HL-60/S4 (cell line): ENCODE measurements around the gene PRRC2B.
"Not testable (repeated sequence)": the region's sequence is repeated elsewhere in the genome, so short reads cannot be mapped to it uniquely, and the experiment has no call there.

ENCODE experiments used
- in situ Hi-C: fragments of 300-500 bp; cut with MboI; formaldehyde crosslinking; loops from 2 replicates; pipeline ENCODE4 v1.14.3; 2022; ENCODE audit warnings: low sequenced_read_pairs

Gene PRRC2B

DNA sequence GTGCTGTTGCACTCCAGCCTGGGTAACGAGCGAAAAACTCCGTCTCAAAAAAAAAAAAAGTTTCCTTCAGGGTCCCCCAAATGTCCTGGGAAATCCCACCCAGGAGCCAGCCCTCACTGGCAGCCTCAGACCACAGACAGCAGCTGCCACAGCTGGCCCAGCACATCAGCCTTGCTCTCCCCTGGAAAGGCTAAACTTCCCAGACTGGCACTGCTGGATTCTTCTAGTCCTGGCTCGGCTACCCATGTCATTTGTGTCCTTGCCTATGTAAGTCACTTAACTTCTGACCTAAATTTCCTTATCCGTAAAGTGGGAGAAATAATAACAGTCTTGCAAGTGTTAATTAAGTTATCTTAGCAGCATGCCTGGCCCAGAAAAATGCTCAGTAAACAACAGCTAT is 8.6 kb upstream of the PRRC2B start:
- in situ Hi-C loops, result no loop called here

DNA sequence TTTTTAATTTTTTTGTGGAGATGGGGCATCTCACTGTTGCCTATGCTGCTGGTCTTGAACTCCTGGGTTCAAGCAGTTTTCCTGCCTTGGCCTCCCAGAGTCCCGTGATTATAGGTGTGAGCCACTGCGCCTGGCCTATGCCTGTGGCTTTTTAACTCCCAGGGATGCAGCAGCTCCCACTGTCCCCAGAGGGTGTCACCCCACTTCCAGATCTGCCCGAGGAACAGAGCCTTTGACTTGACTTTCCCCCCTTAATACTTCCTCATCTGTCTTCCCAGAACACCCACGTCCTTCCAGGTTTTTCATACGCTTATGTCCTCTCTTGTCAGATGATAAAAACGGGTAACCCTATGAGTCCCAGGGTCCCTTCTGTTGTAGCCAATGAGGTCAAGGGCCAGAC is 7.6 kb upstream of the PRRC2B start:
- in situ Hi-C loops, result no loop called here

DNA sequence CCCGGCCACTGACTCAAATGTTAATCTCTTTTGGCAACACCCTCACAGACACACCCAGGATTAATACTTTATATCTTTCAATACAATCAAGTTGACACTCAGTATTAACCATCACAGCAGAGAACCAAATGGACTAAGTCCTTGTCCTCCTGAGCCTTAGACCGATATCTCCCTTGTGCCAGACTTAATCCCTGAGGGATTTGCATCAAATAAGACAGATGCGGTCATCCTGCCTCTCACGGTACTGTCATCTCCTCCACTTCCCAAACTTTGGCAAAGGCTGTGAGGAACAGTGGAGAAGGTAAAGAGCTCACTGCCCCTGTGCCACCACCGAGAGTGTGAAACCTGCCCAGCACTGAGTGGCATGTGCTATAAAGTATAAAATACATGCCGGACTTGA is 6.5 kb upstream of the PRRC2B start:
- in situ Hi-C loops, result no loop called here

DNA sequence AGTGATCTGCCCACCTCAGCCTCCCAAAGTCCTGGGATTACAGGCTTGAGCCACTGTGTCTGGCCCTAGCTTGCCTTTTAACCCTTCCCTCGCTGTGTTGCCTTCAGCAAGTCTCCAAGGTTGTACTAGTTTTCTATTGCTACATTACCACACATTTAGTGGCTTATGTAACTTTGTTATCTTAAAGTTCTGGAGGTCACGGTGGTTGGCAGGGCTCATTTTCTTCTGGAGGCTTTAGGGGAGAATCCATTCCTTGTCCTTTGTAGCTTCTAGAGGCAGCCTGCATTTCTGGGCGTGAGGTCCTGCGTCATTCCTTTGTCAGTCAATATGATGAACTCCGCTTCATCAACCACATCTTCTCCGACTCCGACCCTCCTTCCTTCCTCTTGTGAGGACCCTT is 2.9 kb upstream of the PRRC2B start:
- in situ Hi-C loops, result no loop called here

DNA sequence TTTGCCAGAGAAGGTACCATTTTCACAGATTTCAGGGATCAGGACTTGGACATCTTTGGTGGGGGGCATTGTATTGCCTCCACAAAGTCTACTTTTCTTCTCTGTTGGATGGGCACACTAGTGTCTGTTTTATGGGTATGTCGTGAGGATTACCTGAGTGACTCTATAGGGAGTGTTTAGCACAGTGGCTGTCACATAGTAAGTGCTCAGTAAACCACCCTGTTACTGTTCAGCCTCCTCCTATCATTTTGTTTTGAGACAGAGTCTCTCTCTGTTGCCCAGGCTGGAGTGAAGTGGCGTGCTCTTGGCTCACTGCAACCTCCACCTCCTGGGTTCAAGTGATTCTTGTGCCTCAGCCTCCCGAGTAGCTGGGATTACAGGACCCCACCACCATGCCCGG is 2.4 kb upstream of the PRRC2B start:
- in situ Hi-C loops, result no loop called here

DNA sequence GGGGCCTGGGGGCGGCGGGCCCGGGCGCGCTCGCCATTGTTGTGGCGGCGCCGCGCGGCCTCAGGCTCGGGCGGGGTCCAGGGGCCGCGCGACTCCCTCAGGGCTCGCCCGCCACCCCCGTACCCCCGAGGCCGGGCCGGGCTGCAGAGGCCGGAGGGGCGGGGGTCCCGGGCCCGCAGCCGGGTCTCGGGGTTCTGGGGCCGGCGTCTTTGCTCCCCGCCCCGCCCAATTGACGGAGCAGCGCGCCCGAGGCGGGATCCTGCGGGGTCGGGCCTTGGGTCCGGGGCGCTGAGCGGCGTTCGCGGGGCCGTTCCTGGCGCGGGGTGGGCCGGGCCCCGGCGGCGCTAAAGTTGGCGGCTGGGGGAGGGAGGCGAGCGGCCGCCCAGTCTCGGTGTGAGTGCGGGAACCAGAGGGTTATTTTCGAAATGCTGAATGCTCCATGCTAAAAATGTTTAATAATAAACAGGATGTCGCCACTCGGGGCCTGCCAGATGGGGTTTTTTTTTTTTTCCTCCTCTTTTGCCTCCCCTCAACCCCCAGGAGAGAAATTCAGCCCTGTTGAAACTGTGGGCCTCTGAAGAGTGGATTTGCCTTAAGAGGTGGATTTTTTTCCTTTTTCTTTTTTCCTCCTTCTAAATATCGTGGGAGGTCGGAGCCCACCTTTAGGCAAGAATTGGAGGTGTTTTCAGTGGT is 724 bp downstream of the PRRC2B start:
- in situ Hi-C loops, result no loop called here

DNA sequence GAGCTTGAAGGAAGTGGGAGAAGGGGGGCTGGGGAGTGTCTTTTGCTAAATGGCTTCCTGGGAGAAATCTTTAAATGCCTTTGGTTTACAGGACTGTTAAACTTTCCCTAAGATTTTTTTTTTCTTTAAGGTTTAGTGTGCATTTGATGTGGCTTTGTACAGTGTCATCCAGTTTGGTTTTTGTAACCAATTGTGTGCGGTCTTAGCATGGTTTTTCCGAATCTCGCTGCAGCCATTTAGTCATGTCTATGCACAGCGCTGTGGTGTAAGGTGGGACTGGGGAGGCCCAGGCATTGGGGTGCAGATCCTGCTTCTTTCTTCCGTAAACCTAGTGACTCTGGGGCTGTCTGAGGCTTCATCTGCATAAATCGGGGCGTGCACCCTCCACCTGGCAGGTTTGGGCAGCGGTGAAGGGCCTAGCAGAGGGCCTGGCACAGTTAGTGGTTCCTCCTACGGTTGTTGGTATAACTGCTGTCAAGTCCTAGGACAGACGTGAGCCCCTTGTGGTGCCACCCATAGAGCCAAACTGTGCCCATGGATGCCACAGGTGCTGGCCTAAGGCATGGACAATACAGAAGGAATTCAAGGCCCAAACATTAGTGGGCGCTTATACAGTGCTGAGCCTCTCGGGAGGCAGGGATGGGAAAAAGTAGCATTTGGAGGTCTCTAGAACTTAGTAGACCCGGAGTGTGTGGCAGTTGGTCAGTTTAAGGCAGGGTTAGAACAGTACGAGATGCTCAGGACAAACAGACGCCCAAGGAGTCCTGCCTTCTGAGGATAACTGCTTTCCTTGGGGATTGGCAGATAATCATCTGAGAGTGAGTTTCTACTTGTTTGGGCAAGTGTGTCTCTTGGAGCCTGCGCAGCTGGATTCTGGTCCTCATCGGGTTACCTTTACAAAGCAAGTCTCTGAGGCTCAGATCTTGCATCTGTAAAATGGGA is 1.5 kb downstream of the PRRC2B start:
- in situ Hi-C loops, result no loop called here

DNA sequence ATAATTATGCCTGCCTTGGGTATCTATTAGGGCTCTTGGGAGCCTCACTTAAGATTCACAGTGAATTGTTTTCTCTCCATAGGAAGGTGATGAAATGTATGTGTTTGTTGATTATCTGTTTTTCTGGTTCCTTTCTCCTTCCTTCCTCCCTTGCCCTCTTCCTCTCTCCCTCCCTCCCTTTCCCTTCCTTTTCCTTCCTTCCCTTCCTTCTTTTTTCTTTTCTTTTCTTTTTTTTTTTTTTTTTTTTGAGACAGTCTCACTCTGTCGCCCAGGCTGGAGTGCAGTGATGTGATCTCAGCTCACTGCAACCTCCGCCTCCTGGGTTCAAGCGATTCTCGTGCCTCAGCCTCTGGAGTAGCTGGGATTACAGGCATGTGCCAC is 2.2 kb downstream of the PRRC2B start:
- in situ Hi-C loops, result not testable (repeated sequence)

DNA sequence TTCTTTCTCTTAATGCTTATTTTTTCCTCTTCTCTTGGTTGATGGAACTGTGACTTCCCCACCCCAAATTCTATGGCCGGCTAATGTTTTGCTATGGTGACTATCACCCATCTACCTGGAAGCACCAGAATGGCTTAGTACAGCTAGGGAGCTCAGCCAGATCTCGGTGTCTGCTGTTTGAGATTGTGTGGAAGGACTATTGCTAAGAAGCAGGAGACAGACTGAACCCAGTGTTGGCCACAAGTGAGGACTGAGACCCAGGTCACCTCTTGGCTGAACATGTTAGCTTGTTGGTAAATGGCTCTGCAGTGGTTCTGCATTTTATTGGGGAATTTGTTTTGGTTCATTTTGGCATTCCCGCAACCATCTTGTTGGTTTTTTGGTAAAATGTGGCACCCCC is 2.7 kb downstream of the PRRC2B start:
- in situ Hi-C loops, result no loop called here

DNA sequence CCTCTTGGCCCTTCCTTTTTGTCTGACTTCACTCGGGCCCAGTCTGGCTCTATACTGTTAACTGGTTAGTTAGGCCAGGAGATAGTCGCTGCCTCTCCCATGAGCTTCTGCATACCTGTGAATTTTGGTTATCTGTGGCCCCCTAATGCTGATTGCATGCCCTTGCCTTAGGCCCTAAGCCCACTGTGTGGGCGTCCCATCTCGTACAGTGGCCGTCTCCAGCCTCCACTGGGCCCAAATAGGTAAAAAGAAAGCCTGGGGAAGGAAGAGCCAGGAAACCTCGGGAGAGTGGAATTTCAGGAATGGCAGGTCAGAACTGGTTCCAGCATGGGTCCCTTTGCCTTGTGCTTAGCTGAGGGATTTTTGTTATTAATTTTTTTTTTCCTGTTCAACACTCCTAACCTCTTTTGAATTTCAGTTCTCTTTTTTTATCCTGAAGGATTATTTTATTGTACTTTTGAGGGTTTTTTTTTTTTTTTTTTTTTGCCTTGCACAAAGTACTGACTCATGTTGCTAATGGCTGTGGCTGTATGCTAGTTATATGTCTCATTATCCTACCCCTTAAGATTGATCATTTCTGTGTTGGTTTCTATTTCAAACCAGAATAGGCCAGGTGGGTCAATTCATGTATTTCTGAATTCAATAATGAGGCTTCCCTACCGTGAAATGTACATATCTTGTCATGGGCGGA is 3.4 kb downstream of the PRRC2B start:
- in situ Hi-C loops, result no loop called here

DNA sequence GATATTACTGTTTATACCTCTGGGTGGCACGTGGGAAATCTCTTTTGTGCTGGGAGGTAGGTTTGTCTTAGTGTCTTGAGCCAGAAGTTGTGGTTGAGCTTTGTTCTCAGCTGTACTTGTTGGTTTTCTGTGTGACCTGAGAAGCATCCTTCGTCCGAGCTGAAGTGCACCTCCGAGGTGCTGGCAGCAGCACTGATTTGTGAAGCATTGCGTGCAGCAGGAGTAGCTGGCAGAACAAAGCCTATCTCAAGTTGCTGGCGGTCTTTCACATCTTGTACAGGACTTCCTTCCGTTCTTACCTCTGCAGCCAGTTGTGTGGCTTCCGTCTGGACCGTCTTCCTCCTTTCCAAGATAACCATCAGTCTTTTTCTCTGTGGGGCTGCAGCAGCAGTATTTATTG is 4.3 kb downstream of the PRRC2B start:
- in situ Hi-C loops, result no loop called here

DNA sequence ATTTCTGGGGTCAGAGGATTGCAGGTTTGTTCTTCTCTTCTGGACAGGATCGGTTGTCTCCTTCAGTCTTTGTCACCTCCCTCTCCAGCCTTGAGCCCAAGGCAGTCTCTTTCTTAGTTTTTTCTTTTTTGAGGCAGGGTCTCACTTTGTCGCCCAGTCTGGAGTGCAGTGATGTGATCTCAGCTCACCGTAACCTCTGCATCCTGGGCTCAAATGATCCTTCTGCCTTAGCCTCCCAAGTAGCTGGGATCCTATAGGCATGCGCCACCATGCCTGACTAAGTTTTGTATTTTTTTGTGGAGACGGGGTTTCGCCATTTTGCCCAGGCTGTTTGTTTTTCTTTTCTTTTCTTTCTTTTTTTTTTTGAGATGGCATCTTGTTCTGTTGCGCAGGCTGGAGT is 6.1 kb downstream of the PRRC2B start:
- in situ Hi-C loops, result no loop called here

DNA sequence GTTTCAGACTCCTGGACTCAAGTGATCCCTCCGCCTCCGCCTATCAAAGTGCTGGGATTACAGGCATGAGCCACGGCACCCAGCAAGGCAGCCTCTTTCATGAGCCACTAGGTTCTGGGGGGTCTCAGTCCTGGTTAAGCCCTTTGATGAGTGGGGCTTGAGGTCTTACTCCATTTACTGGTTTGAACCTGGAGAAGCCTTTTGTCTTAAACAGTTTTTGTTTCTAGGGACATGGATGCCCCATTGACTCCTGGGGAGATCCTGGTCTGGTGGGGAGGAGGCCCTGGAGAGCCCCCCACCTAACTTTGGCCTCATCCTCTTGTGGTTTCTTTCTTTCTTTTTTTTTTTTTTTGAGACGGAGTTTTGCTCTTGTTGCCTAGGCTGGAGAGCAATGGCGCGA is 6.7 kb downstream of the PRRC2B start:
- in situ Hi-C loops, result no loop called here

DNA sequence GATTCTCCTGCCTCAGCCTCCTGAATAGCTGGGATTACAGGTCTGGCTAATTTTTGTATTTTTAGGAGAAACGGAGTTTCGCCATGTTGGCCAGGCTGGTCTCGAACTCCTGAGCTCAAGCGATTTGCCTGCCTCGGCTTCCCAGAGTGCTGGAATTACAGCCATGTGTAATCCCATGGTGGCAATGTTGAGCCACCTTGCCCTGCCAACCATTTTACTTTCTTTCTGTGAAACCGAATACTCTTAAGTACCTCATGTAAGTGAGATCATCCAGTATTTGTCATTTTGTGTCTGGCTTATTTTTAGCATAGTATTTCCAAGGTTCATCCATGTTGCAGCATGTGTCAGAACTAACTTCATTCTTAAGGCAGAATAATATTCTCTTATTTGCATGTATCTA is 8.2 kb downstream of the PRRC2B start:
- in situ Hi-C loops, result no loop called here

DNA sequence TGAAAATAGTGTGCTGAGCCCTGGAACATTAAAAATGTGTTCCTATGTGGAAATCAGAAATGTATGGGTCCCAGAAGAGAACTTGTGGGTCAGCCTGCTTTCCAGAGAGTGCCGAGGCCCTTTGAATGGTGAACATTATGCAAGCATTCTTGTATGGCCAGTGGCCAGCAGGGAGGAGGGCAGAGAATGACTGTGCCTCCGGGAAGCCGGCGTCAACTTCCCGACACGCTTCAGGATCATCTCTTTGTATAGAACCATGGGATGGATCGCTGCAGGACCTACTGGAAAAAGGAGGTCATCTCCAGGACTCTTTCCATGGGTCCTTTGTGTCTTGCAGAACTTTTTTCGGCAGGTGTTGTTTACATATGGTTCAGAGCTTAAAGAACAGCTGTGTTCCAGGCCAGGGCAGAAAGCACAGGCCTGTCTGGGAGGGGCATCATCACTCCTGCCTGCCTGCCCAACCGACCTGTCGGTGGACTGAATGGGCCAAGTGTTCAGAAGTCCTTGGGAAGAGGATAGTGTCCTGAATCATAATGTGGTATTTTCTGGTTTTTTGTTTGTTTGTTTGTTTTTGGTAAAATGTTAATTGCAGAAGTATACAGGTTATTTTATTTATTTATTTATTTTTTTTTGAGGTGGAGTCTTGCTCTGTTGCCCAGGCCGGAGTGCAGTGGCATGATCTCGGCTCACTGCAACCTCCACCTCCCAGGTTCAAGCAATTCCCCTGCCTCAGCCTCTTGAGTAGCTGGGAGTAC is 9.0 kb downstream of the PRRC2B start:
- in situ Hi-C loops, result no loop called here

DNA sequence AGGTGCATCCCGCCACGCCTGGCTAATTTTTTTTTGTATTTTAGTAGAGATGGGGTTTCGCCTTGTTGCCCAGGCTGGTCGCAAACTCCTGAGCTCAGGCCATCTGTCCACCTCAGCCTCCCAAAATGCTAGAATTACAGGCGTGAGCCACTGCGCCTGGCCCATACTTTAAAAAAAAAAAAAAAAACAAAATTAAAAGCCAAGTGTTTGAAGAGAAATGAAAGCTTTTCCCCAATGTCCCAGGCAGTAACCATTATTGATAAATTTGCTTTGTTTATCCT is 9.5 kb downstream of the PRRC2B start:
- in situ Hi-C loops, result no loop called here

DNA sequence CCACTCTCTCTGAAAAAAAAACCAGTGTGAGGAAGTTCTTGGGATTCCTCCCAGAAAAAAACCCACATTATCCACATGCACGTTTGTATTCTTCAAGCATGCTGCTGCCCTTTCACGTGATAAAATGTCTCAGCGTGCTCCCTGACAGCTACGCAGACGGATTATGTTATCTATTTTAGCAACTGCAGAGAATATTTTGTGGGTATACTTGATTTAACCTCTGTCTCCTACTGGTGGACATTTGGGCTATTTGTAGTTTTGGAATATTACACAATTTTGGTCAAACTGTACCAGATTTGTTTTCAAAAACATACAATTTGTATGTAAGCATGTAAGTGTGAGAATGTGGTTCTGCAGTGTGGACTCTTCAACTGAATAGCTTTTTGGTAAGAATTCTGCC is 10.7 kb downstream of the PRRC2B start:
- in situ Hi-C loops, result no loop called here

DNA sequence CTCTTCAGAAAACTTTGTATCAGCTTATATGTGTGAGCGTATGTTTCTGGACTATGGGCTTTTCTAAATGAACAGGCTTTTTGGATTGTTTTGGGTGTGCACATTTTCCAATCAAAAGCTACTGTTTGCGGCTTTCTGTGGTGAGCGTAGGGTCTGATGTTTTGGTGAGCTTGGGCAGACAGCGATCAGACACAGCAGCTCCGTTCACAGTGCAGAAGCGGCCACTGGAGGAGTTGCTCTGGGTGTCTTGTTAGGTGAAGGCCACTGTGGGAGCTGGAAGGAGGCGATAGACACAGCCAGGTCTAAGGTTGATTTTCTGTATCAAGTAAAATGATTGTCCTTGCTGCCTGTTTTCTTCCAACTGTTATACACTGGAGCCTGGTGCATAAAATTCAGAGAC is 11.1 kb downstream of the PRRC2B start:
- in situ Hi-C loops, result no loop called here

DNA sequence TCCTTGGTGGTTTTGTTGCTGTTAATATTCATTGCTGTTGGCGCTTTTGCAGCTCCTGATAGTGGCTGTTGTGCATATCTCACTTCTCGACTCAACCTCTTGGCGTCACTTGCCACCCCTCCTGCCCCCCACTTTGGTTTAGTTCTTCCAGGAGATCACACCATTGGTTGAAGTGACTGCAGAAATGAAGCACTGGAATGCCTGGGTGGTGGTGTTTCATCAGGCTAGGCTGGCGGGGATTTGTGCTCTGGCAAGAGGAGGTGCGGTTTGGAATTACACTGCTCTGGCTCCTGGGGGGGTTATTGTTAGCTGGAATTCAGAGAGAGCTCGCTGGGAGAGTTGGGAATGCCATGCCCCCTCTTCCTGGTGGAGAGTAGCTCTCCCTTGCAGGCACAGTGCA is 11.5 kb downstream of the PRRC2B start:
- in situ Hi-C loops, result no loop called here

DNA sequence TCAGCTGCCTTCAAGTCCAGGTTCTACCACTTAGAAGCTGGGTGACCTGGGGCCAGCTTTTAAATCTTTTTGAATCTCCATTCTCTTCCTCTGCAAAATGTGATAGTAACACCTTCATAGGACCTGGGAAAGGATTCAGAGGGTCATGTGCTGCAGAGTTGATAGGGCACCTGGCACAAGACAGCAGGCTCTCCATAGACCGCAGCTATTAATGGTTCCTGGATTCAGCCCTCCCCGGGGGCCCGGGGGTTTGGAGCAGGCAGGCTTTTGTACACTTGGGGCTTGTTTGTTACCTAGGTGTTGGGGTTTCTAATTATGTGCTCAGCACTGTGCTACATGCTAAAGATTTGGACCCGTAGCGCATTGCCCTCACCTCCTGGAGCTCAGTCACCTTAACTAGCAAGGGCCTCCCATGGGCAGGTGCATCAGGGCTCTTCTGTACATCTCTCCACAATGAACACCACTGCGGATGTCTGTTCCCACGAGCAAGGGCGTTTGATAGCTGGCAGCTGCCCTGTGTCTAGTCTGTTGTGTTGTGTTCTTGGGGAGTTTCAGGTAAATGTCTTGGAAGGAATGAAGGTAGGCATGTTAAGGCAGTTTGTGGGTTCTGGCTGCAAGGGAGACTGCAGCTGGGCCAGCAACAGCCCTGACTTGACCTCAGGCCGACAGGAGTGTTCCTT is 12.1 kb downstream of the PRRC2B start:
- in situ Hi-C loops, result no loop called here
